Measurements from ENCODE around the gene MLH3.

The MLH3 gene

DNA sequence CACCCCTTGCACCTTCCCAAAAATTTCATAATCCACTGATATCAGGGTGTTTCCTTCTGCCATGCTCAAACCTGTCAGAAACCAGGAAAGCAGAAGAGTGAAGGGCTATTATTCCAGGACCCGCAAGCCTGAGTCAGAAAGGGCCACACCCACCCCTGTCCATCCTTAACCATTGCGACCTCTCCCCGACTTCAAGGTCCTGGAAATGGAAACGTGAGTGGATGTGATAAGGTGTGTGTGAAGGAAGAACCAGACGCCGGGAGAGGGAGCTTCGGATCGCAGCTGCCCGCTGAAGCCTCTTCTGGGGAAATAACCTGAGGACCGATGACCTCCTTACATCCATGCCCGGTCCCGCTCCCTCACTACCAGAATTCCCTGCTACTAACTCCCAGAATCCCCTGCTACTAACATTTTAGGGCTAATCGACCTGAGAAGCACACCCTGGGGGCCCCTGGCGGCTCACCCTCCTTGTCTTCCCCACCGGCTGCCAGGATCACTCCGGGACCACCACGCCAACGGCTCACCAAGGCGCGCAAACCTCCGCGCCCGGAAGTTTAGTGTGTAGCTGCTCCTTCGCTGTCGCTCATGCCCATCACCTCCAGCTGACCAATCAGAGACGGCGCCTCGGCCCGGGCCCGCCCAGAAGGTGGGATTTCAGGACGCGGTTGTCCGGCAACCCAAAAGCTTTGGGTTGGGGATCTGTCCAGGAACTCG lies 12.4 kb upstream of the MLH3 start, which contains the start of gene ACYP1:
Gene ACYP1, minus strand, starts transcription at position 534 of the 714 bp plus-strand sequence. Its CDS starts 471 bp downstream, at position 63.
- peak; percentile 90 for ATAC-seq
- TF ChIP-seq RARB (CRISPR knock-in tag; IDR thresholded peaks at IDR 0.05) (no peak), TOX (CRISPR knock-in tag; IDR thresholded peaks at IDR 0.05; ENCODE audit: borderline replicate concordance) (no peak), ZNF565 (CRISPR knock-in tag; conservative IDR thresholded peaks at IDR 0.05; ENCODE audit: low read depth) (no peak), TCF4 (CRISPR knock-in tag; IDR thresholded peaks at IDR 0.05; ENCODE audit: borderline replicate concordance) (no peak), ZNF8 (CRISPR knock-in tag; IDR thresholded peaks at IDR 0.05) (no peak), ESRRG (CRISPR knock-in tag; IDR thresholded peaks at IDR 0.05) (no peak), SNAI2 (CRISPR knock-in tag; IDR thresholded peaks at IDR 0.05) (no peak), ISL1 (CRISPR knock-in tag; IDR thresholded peaks at IDR 0.05) (no peak)
- TF ChIP-seq, protein P1, sequence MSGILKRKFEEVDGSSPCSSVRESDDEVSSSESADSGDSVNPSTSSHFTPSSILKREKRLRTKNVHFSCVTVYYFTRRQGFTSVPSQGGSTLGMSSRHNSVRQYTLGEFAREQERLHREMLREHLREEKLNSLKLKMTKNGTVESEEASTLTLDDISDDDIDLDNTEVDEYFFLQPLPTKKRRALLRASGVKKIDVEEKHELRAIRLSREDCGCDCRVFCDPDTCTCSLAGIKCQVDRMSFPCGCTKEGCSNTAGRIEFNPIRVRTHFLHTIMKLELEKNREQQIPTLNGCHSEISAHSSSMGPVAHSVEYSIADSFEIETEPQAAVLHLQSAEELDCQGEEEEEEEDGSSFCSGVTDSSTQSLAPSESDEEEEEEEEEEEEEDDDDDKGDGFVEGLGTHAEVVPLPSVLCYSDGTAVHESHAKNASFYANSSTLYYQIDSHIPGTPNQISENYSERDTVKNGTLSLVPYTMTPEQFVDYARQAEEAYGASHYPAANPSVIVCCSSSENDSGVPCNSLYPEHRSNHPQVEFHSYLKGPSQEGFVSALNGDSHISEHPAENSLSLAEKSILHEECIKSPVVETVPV (CRISPR knock-in tag; IDR thresholded peaks at IDR 0.05), result no peak
- TF ChIP-seq, protein P2, sequence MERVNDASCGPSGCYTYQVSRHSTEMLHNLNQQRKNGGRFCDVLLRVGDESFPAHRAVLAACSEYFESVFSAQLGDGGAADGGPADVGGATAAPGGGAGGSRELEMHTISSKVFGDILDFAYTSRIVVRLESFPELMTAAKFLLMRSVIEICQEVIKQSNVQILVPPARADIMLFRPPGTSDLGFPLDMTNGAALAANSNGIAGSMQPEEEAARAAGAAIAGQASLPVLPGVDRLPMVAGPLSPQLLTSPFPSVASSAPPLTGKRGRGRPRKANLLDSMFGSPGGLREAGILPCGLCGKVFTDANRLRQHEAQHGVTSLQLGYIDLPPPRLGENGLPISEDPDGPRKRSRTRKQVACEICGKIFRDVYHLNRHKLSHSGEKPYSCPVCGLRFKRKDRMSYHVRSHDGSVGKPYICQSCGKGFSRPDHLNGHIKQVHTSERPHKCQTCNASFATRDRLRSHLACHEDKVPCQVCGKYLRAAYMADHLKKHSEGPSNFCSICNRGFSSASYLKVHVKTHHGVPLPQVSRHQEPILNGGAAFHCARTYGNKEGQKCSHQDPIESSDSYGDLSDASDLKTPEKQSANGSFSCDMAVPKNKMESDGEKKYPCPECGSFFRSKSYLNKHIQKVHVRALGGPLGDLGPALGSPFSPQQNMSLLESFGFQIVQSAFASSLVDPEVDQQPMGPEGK (CRISPR knock-in tag; IDR thresholded peaks at IDR 0.05; ENCODE audit: borderline replicate concordance), result no peak
- TF ChIP-seq, protein P3, sequence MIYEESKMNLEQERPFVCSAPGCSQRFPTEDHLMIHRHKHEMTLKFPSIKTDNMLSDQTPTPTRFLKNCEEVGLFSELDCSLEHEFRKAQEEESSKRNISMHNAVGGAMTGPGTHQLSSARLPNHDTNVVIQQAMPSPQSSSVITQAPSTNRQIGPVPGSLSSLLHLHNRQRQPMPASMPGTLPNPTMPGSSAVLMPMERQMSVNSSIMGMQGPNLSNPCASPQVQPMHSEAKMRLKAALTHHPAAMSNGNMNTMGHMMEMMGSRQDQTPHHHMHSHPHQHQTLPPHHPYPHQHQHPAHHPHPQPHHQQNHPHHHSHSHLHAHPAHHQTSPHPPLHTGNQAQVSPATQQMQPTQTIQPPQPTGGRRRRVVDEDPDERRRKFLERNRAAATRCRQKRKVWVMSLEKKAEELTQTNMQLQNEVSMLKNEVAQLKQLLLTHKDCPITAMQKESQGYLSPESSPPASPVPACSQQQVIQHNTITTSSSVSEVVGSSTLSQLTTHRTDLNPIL (CRISPR knock-in tag; IDR thresholded peaks at IDR 0.05; ENCODE audit: low read depth), result no peak

DNA sequence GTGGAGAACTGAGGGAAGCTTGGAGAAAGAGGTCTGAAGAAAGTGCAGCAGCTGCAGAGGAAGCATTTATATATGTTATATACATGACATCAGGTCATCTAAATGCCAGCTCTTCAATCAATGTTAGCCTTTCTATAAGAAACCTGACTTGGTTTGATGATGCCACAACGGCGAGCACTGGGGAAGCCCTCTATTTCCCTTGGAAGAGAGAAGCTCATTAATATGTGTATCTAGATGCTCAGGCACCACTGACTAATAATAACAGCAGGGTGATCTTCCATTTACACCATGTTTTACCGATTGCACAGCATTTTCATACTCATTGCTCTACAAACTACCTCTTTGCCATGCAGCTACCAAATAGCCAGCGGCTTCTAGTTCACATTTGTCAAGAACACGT lies 11.7 kb upstream of the MLH3 start:
- no peak for TF ChIP-seq ZFP30 (CRISPR knock-in tag; IDR thresholded peaks at IDR 0.05)
- TF ChIP-seq, protein P3 (CRISPR knock-in tag; IDR thresholded peaks at IDR 0.05; ENCODE audit: low read depth), result no peak
- TF ChIP-seq, protein P2 (CRISPR knock-in tag; IDR thresholded peaks at IDR 0.05; ENCODE audit: borderline replicate concordance), result no peak
- TF ChIP-seq RARB (CRISPR knock-in tag; IDR thresholded peaks at IDR 0.05), result no peak
- no peak for TF ChIP-seq ZNF8 (CRISPR knock-in tag; IDR thresholded peaks at IDR 0.05)
- no peak for TF ChIP-seq ZC3H10 (CRISPR knock-in tag; IDR thresholded peaks at IDR 0.05)
- TF ChIP-seq CSDC2 (CRISPR knock-in tag; IDR thresholded peaks at IDR 0.05), result no peak
- no peak for TF ChIP-seq PPARA (CRISPR knock-in tag; IDR thresholded peaks at IDR 0.05; ENCODE audit: borderline replicate concordance)
- no peak for TF ChIP-seq ISL1 (CRISPR knock-in tag; IDR thresholded peaks at IDR 0.05)
- TF ChIP-seq OSR1 (CRISPR knock-in tag; IDR thresholded peaks at IDR 0.05), result no peak
- no peak for TF ChIP-seq TOX (CRISPR knock-in tag; IDR thresholded peaks at IDR 0.05; ENCODE audit: borderline replicate concordance)
- no peak for TF ChIP-seq SNAI2 (CRISPR knock-in tag; IDR thresholded peaks at IDR 0.05)
- TF ChIP-seq ARNTL (CRISPR knock-in tag; IDR thresholded peaks at IDR 0.05; ENCODE audit: borderline replicate concordance, low read depth), result no peak
- no peak for TF ChIP-seq ESRRG (CRISPR knock-in tag; IDR thresholded peaks at IDR 0.05)
- TF ChIP-seq ZFP3 (CRISPR knock-in tag; IDR thresholded peaks at IDR 0.05), result no peak
- no peak for TF ChIP-seq BACH2 (CRISPR knock-in tag; IDR thresholded peaks at IDR 0.05; ENCODE audit: borderline replicate concordance)
- TF ChIP-seq ZNF565 (CRISPR knock-in tag; conservative IDR thresholded peaks at IDR 0.05; ENCODE audit: low read depth), result no peak
- no peak for TF ChIP-seq TCF4 (CRISPR knock-in tag; IDR thresholded peaks at IDR 0.05; ENCODE audit: borderline replicate concordance)
- TF ChIP-seq, protein P4, sequence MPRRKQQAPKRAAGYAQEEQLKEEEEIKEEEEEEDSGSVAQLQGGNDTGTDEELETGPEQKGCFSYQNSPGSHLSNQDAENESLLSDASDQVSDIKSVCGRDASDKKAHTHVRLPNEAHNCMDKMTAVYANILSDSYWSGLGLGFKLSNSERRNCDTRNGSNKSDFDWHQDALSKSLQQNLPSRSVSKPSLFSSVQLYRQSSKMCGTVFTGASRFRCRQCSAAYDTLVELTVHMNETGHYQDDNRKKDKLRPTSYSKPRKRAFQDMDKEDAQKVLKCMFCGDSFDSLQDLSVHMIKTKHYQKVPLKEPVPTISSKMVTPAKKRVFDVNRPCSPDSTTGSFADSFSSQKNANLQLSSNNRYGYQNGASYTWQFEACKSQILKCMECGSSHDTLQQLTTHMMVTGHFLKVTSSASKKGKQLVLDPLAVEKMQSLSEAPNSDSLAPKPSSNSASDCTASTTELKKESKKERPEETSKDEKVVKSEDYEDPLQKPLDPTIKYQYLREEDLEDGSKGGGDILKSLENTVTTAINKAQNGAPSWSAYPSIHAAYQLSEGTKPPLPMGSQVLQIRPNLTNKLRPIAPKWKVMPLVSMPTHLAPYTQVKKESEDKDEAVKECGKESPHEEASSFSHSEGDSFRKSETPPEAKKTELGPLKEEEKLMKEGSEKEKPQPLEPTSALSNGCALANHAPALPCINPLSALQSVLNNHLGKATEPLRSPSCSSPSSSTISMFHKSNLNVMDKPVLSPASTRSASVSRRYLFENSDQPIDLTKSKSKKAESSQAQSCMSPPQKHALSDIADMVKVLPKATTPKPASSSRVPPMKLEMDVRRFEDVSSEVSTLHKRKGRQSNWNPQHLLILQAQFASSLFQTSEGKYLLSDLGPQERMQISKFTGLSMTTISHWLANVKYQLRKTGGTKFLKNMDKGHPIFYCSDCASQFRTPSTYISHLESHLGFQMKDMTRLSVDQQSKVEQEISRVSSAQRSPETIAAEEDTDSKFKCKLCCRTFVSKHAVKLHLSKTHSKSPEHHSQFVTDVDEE (CRISPR knock-in tag; IDR thresholded peaks at IDR 0.05), result no peak
- no peak for TF ChIP-seq ZNF70 (CRISPR knock-in tag; IDR thresholded peaks at IDR 0.05)

More for the DNA sequence above, 11.7 kb upstream of the MLH3 start:
- peak; percentile 14 for ATAC-seq
